C4-2B (cell line): ENCODE data around the gene PTPRQ.

ENCODE experiments used
- CTCF ChIP-seq: fragments of 450-650 bp; conservative IDR thresholded peaks from 2 replicates; pipeline ENCODE4 v1.5.1; 2017; ENCODE audit warnings: mild to moderate bottlenecking
- ZFX ChIP-seq: fragments of 450-650 bp; IDR thresholded peaks from 2 replicates; pipeline ENCODE4 v1.6.1; 2017

DNA sequence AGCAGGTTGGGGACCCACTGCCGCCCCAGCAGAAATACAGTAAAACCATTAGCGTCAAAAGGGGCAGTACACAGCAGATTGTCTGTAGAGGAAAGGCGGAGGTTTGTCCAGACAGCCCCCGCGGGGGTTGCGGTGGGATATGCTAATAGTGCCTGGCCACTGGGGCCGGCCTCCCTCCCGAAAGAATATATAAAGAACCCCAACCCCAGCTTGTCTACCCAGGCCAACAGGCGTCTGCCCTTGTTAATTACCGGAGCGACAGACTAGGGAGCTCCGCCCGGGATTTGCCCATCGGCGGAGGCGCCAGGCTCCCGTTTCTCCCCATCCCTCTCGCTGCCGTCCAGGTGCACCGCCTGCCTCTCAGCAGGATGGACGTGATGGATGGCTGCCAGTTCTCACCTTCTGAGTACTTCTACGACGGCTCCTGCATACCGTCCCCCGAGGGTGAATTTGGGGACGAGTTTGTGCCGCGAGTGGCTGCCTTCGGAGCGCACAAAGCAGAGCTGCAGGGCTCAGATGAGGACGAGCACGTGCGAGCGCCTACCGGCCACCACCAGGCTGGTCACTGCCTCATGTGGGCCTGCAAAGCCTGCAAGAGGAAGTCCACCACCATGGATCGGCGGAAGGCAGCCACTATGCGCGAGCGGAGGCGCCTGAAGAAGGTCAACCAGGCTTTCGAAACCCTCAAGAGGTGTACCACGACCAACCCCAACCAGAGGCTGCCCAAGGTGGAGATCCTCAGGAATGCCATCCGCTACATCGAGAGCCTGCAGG, 272.8 kb downstream of the PTPRQ start, which contains the start of gene MYF5:
- TF ChIP-seq CTCF (no peak), ZFX (no peak)
